Transverse colon (tissue), 4 donors: Measurements from ENCODE around the gene TAF1D. TPM values are rescaled to one million over a fixed set of nuclear protein-coding genes. Genes with fewer than 3 reads are reported as not detected.

ENCODE experiments used
- DNase-seq: peaks from one replicate; pipeline ENCODE4 v3.0.0-alpha.2; 2019
- H3K27ac ChIP-seq, 4 donors: fragments of 200-600 bp; sonication (generic); 2 replicates each; pipeline ENCODE4 v1.5.1; 2016 to 2018; ENCODE audit warnings: inconsistent platforms in 4 of 4
- H3K27me3 ChIP-seq: fragments of 200-600 bp; sonication (generic); 2 replicates; pipeline ENCODE4 v1.5.1; 2017; ENCODE audit warnings: inconsistent platforms
- H3K36me3 ChIP-seq, 4 donors: fragments of 200-600 bp; sonication (generic); 2 replicates each; pipeline ENCODE4 v1.5.1; 2017 to 2019; ENCODE audit warnings: inconsistent platforms in 4 of 4
- H3K4me1 ChIP-seq, 4 donors: fragments of 200-600 bp; sonication (generic); 2 replicates each; pipeline ENCODE4 v1.5.1; 2017 to 2020; ENCODE audit warnings: inconsistent platforms in 4 of 4
- H3K4me3 ChIP-seq, 4 donors: fragments of 200-600 bp; sonication (generic); 1 replicate in 1 of 4; 2 replicates in 3 of 4; pipeline versions ENCODE4 v1.5.1 to v1.6.1; 2017 to 2019; ENCODE audit warnings: inconsistent platforms in 4 of 4
- H3K9me3 ChIP-seq, 2 donors: fragments of 200-600 bp; sonication (generic); 2 replicates each; pipeline ENCODE4 v1.5.1; 2017 to 2019; ENCODE audit warnings: inconsistent platforms in 2 of 2
- EP300 ChIP-seq: sonication (generic); formaldehyde crosslinking; IDR thresholded peaks from one replicate; pipeline ENCODE4 v1.6.1; 2017; ENCODE audit warnings: antibody characterized with exemption, low read depth
- POLR2A ChIP-seq: fragments of 450-650 bp; IDR thresholded peaks from one replicate; pipeline ENCODE4 v1.6.1; 2016; ENCODE audit warnings: antibody characterized with exemption, mild to moderate bottlenecking, moderate library complexity
- POLR2AphosphoS5 ChIP-seq, 3 donors: sonication (generic); formaldehyde crosslinking; IDR thresholded peaks; one replicate each; pipeline ENCODE4 v1.6.1; 2016; ENCODE audit warnings: antibody characterized with exemption in 3 of 3
- WGBS, 2 donors: methylation state at CpG; one replicate each; pipeline ENCODE4 v1.1.5; 2018; ENCODE audit warnings: low coverage in 1 of 2; 5-methylcytosine and 5-hydroxymethylcytosine counted together
- in situ Hi-C, 4 donors: fragments of 200-750 bp; cut with MboI; loops; one replicate each; pipeline versions ENCODE4 v1.15.0 to v1.15.1; 2017; ENCODE audit warnings: low sequenced_read_pairs in 3 of 4, low pct_ligation_motif_present in 1 of 4, low pct_unique_long_range_greater_than_20kb in 1 of 4
- intact Hi-C: fragments of 100-400 bp; cut with DNase I; formaldehyde crosslinking; loops from one replicate; pipeline ENCODE4 v1.15.1; 2023; ENCODE audit warnings: low total_unique reads
- total RNA-seq, 4 donors: library from RNA; depleted of rRNA; stranded (reverse); fragments of >200 nt; gene quantifications; one replicate each; pipeline ENCODE4 v1.1.0, GENCODE V29; 2016
- TF ChIP-seq, protein P1 (sequence below), 5 experiments: fragments of 200-600 bp in 3 of 5; fragments of 450-650 bp in 2 of 5; sonication (generic) in 3 of 5; IDR thresholded peaks; 1 replicate in 2 of 5; 2 replicates in 3 of 5; pipeline ENCODE4 v1.5.1; 2016 to 2017; ENCODE audit warnings: antibody characterized with exemption in 5 of 5, inconsistent platforms in 3 of 5, mild to moderate bottlenecking in 2 of 5, moderate library complexity in 1 of 5

The TAF1D gene
- total RNA-seq, 4 donors from 2014 or later = 105 to 444 (median 166) TPM

GRCh38 chr11:93738647-93739081, 2.6 kb downstream of the TAF1D start:
- peaks cover 0 to 43% (median 17%) of the 10 kb centered on the region in 4 donors for H3K36me3 ChIP-seq
- no peaks in the 10 kb centered on the region for H3K27me3 ChIP-seq
- WGBS, 2 donors = 36 to 43% methylated on average over 4 to 6 of the region's 6 CpGs
- H3K27ac ChIP-seq = peak overlapping the region in 2 of 4 donors; percentile 93 to 98
- DNase-seq = no peak
- peaks cover 21 to 73% (median 39%) of the 10 kb centered on the region in 4 donors for H3K4me1 ChIP-seq
- H3K9me3 ChIP-seq = no peaks in the 10 kb centered on the region
- intact Hi-C loops = no loop called here
- TF ChIP-seq, protein P1, sequence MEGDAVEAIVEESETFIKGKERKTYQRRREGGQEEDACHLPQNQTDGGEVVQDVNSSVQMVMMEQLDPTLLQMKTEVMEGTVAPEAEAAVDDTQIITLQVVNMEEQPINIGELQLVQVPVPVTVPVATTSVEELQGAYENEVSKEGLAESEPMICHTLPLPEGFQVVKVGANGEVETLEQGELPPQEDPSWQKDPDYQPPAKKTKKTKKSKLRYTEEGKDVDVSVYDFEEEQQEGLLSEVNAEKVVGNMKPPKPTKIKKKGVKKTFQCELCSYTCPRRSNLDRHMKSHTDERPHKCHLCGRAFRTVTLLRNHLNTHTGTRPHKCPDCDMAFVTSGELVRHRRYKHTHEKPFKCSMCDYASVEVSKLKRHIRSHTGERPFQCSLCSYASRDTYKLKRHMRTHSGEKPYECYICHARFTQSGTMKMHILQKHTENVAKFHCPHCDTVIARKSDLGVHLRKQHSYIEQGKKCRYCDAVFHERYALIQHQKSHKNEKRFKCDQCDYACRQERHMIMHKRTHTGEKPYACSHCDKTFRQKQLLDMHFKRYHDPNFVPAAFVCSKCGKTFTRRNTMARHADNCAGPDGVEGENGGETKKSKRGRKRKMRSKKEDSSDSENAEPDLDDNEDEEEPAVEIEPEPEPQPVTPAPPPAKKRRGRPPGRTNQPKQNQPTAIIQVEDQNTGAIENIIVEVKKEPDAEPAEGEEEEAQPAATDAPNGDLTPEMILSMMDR (IDR thresholded peaks at IDR 0.05) = no peak
- TF ChIP-seq POLR2AphosphoS5 (IDR thresholded peaks at IDR 0.05) (no peak), POLR2A (no peak), EP300 (no peak)
- H3K4me3 ChIP-seq = peak overlapping the region in 2 of 4 donors; percentile 71 to 80
- in situ Hi-C loops = loop anchor here in 2 of 4 donors (25.0 kb wide), 1 partner anchor 749 kb away; the partner anchor contains the start of genes ANKRD49 (in 2 of the 2) and MRE11 (in 2 of the 2)

DNA sequence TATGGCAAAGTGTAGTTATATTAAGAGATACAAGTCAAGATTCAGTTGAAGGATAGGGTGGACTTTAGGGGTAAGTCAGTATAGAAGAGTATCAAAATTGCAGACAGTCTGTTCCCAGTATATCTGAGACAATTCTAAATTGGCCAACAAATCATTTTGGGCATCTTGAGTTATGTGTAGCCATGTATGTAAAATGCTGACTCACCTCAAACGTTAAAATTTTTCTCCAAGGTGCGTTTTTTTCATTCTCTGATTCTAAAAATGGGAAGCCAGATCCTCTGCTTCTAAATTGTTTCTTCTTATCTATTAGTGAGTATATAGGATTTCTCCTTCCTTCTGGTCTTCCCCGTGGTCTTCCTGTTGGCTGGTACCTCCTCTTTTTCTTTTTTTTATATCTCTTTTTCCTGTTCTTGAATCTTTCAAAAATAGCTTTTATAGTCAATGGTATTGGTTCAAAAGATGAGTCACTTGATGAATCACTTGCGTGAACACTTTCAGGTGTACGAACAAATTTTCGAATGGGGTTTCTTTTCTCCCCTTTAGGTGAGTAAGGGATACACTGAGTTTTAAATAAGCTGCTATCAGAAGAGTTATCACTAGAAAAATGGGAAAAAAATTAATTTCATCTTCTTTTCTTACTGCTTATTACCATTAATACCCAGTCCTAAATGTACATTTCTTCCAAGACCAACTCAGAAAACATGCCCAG, 3.2 kb downstream of the TAF1D start:
- in situ Hi-C loops (loop anchor here in 2 of 4 donors (25.0 kb wide), 1 partner anchor 749 kb away; the partner anchor contains the start of genes ANKRD49 (in 2 of the 2) and MRE11 (in 2 of the 2)), intact Hi-C loops (no loop called here)
- H3K27me3 ChIP-seq = no peaks in the 10 kb centered on the region

DNA sequence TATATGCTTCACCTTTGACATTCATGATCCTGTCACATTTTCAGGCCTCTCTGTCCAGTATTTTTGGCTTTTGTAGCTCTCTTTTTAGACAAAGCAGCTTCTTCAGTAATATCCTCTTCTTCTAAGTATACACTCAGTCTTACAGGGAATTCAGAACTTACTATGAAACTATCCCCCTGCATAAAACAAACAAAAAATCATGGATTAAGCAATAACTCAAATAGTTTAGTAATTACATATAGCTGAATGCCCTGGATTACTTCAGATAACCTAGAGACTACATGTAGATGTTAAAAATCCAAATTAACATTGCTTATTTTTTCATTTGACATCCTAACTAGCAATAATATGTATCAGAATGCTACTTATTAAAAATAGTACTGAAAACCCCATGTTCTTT, 5.2 kb downstream of the TAF1D start:
- intact Hi-C loops (no loop called here), in situ Hi-C loops (loop anchor here in 2 of 4 donors (25.0 kb wide), 1 partner anchor 751 kb away; the partner anchor contains the start of genes ANKRD49 (in 2 of the 2) and MRE11 (in 2 of the 2))
- Histone ChIP-seq H3K27ac (no peak overlapping the region), H3K4me1 (peaks cover 17 to 72% (median 32%) of the 10 kb centered on the region in 4 donors), H3K4me3 (no peak overlapping the region), H3K36me3 (peaks cover 0 to 69% (median 29%) of the 10 kb centered on the region in 4 donors), H3K9me3 (no peaks in the 10 kb centered on the region), H3K27me3 (no peaks in the 10 kb centered on the region)
- TF ChIP-seq POLR2A = no peak
- TF ChIP-seq EP300 = no peak
- TF ChIP-seq, protein P1 (IDR thresholded peaks at IDR 0.05) = no peak
- TF ChIP-seq POLR2AphosphoS5 (IDR thresholded peaks at IDR 0.05) = no peak
- no peak for DNase-seq

More for the DNA sequence above, 3.2 kb downstream of the TAF1D start:
- Histone ChIP-seq H3K27ac (peak overlapping the region in 1 of 4 donors; percentile 21), H3K4me3 (peak overlapping the region in 1 of 4 donors; percentile 71), H3K4me1 (peaks cover 21 to 75% (median 39%) of the 10 kb centered on the region in 4 donors), H3K9me3 (no peaks in the 10 kb centered on the region), H3K36me3 (peaks cover 0 to 49% (median 22%) of the 10 kb centered on the region in 4 donors)
- 19 to 43% methylated on average over 6 of the region's 6 CpGs for WGBS, 2 donors
- DNase-seq = no peak
- TF ChIP-seq POLR2AphosphoS5 (IDR thresholded peaks at IDR 0.05) = no peak
- TF ChIP-seq POLR2A = no peak
- TF ChIP-seq EP300 = no peak
- TF ChIP-seq, protein P1 (IDR thresholded peaks at IDR 0.05) = no peak

DNA sequence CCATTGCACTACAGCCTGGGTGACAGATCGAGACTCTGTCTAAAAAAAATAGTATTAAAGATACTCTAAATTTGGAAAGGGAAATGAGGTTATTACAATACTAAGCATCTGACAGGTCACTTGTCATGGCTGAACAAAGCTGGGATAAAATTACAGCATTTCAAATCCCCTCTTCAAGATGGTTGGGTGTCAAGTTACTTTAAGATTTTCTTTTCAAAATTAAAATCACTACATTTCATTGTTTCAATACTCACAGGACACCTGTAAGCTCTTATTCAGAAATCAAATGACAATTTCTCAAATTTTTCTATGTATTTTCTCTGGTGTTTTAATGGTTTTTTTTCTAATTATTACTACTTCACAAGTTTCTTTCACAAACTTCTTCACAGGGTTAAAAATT, 5.7 kb downstream of the TAF1D start:
- no peaks in the 10 kb centered on the region for H3K9me3 ChIP-seq
- no peak overlapping the region for H3K27ac ChIP-seq
- H3K36me3 ChIP-seq = peaks cover 0 to 72% (median 32%) of the 10 kb centered on the region in 4 donors
- DNase-seq = no peak
- intact Hi-C loops (no loop called here), in situ Hi-C loops (loop anchor here in 2 of 4 donors (25.0 kb wide), 1 partner anchor 752 kb away; the partner anchor contains the start of genes ANKRD49 (in 2 of the 2) and MRE11 (in 2 of the 2))
- H3K4me1 ChIP-seq = peaks cover 17 to 72% (median 32%) of the 10 kb centered on the region in 4 donors
- WGBS, 2 donors = 90 to 100% methylated on average over 1 of the region's 1 CpG
- H3K27me3 ChIP-seq = no peaks in the 10 kb centered on the region
- H3K4me3 ChIP-seq = no peak overlapping the region
- TF ChIP-seq, protein P1 (IDR thresholded peaks at IDR 0.05) = no peak
- TF ChIP-seq POLR2A (no peak), EP300 (no peak), POLR2AphosphoS5 (IDR thresholded peaks at IDR 0.05) (no peak)
